HCT116 (cell line): ENCODE measurements around the gene WASL. TPM values are rescaled to one million over a fixed set of nuclear protein-coding genes. Genes with fewer than 3 reads are reported as not detected.

Source experiments
- ATAC-seq: fragments of 200-7000 bp; cut with Tn5 transposase; 2 replicates; pipeline ENCODE4 v1.9.1; 2020; ENCODE audit warnings: mild to moderate bottlenecking, moderate library complexity
- BruUV-seq: library from RNA; stranded (reverse); fragments of 400-500 nt; replicated peaks from 2 replicates; lab custom pipeline; 2021; lab: Mats Ljungman, UMichigan
- CTCF ChIA-PET: fragments of 300-600 bp; sonication (Branson Sonifier 250); formaldehyde crosslinking; loops from one replicate; lab custom pipeline; 2021; ENCODE audit warnings: antibody characterized with exemption; lab: Charles Lee
- POLR2A ChIA-PET: fragments of 300-600, 350-600 bp; sonication (Branson Sonifier 250); formaldehyde crosslinking; loops from one replicate; lab custom pipeline; 2021; ENCODE audit warnings: antibody characterized with exemption; lab: Charles Lee
- RAD21 ChIA-PET, 2 experiments: fragments of 300-600 bp; sonication (Branson Sonifier 250); formaldehyde crosslinking; loops; one replicate each; lab custom pipeline; 2023; ENCODE audit warnings: low total read pairs in 2 of 2; ENCODE audit not compliant: uncharacterized antibody in 2 of 2, unreplicated experiment in 2 of 2, low non-redundant PET in 1 of 2; lab: Charles Lee
- DNase-seq: peaks from one replicate; pipeline ENCODE4 v3.0.0-alpha.2; 2010; ENCODE audit warnings: low read depth, low spot score
- H2AFZ ChIP-seq: fragments of 200-600 bp; shearing (Covaris generic), sonication (generic); 2 replicates; pipeline ENCODE4 v1.6.1; 2017; ENCODE audit warnings: low read depth, mixed run types, mixed read lengths, antibody characterized with exemption, low read length; ENCODE audit not compliant: poor library complexity, severe bottlenecking
- H3K27ac ChIP-seq: 2 replicates; pipeline ENCODE4 v1.5.1; 2012; ENCODE audit warnings: low read depth, low read length
- H3K27me3 ChIP-seq: fragments of 200-600 bp; sonication (generic); 2 replicates; pipeline ENCODE4 v1.6.1; 2016; ENCODE audit warnings: mixed run types, low read length, mixed read lengths; ENCODE audit not compliant: insufficient read depth
- H3K36me3 ChIP-seq, 2 experiments: fragments of 200-500 bp in 1 of 2; fragments of 200-600 bp in 1 of 2; sonication (Bioruptor generic) in 1 of 2; sonication (generic) in 1 of 2; 2 replicates each; pipeline versions ENCODE4 v1.5.1 to v1.6.1; 2014 to 2016; ENCODE audit warnings: low read length in 2 of 2, inconsistent platforms in 1 of 2, mixed read lengths in 1 of 2, mixed run types in 1 of 2; ENCODE audit not compliant: insufficient read depth in 2 of 2, control insufficient read depth in 1 of 2
- H3K4me1 ChIP-seq, 2 experiments: fragments of 200-600 bp in 1 of 2; sonication (generic) in 1 of 2; 2 replicates each; pipeline versions ENCODE4 v1.5.1 to v1.6.1; 2012 to 2017; ENCODE audit warnings: low read length in 2 of 2, inconsistent platforms in 1 of 2, mild to moderate bottlenecking in 1 of 2, mixed read lengths in 1 of 2, mixed run types in 1 of 2, moderate library complexity in 1 of 2; ENCODE audit not compliant: insufficient read depth in 2 of 2, control insufficient read depth in 1 of 2
- H3K4me2 ChIP-seq: fragments of 200-600 bp; sonication (generic); 2 replicates; pipeline ENCODE4 v1.6.1; 2017; ENCODE audit warnings: mixed run types, low read length, mixed read lengths
- H3K4me3 ChIP-seq, 2 experiments: fragments of 200-600 bp in 1 of 2; sonication (generic) in 1 of 2; replicated peaks in 1 of 2; 2 replicates each; pipeline ENCODE4 v1.5.1; 2011 to 2016; ENCODE audit warnings: low read length in 2 of 2, control low read depth in 1 of 2, low read depth in 1 of 2, mild to moderate bottlenecking in 1 of 2, mixed read lengths in 1 of 2, mixed run types in 1 of 2
- H3K79me2 ChIP-seq: fragments of 200-600 bp; sonication (generic); 2 replicates; pipeline ENCODE4 v1.6.1; 2017; ENCODE audit warnings: mild to moderate bottlenecking, mixed run types, low read length, moderate library complexity, mixed read lengths; ENCODE audit not compliant: insufficient read depth
- H3K9ac ChIP-seq: fragments of 200-600 bp; sonication (generic); 2 replicates; pipeline ENCODE4 v1.6.1; 2016; ENCODE audit warnings: low read length, mixed read lengths
- H3K9me2 ChIP-seq: fragments of 200-600 bp; sonication (generic), shearing (Covaris generic); 2 replicates; pipeline ENCODE4 v1.6.1; 2017; ENCODE audit warnings: mixed run types, mild to moderate bottlenecking, moderate library complexity; ENCODE audit not compliant: insufficient read depth
- H3K9me3 ChIP-seq, 2 experiments: fragments of 200-500 bp in 1 of 2; fragments of 200-600 bp in 1 of 2; sonication (Bioruptor generic) in 1 of 2; sonication (generic) in 1 of 2; 2 replicates each; pipeline ENCODE4 v1.6.1; 2014 to 2017; ENCODE audit warnings: low read length in 2 of 2, mixed read lengths in 2 of 2, inconsistent platforms in 1 of 2, low read depth in 1 of 2, mild to moderate bottlenecking in 1 of 2, mixed run types in 1 of 2, moderate library complexity in 1 of 2; ENCODE audit not compliant: control insufficient read depth in 1 of 2, insufficient read depth in 1 of 2
- H4K20me1 ChIP-seq: fragments of 200-600 bp; sonication (generic), shearing (Covaris generic); 2 replicates; pipeline ENCODE4 v1.6.1; 2017; ENCODE audit warnings: mixed run types, mild to moderate bottlenecking, moderate library complexity; ENCODE audit not compliant: insufficient read depth
- CBX3 ChIP-seq: IDR thresholded peaks from 2 replicates; pipeline ENCODE4 v1.6.1; 2012; ENCODE audit warnings: low read depth
- FOSL1 ChIP-seq: IDR thresholded peaks from 2 replicates; pipeline ENCODE4 v1.6.1; 2012; ENCODE audit warnings: low read depth
- POLR2AphosphoS5 ChIP-seq: IDR thresholded peaks from 2 replicates; pipeline ENCODE4 v1.6.1; 2011; ENCODE audit warnings: mild to moderate bottlenecking, low read depth, low read length, moderate library complexity
- SRF ChIP-seq: IDR thresholded peaks from 2 replicates; pipeline ENCODE4 v1.6.1; 2012; ENCODE audit warnings: low read depth
- TCF7L2 ChIP-seq: IDR thresholded peaks from 2 replicates; pipeline ENCODE4 v1.7.0; 2011; ENCODE audit warnings: borderline replicate concordance, inconsistent platforms; ENCODE audit not compliant: insufficient read depth, insufficient read length; ENCODE audit errors: extremely low read depth
- ZBTB33 ChIP-seq: IDR thresholded peaks from 2 replicates; pipeline ENCODE4 v1.6.1; 2011; ENCODE audit warnings: mild to moderate bottlenecking, low read length, moderate library complexity; ENCODE audit not compliant: insufficient replicate concordance; ENCODE audit errors: extremely low read depth
- ZFX ChIP-seq: fragments of 450-650 bp; IDR thresholded peaks from 2 replicates; pipeline ENCODE4 v1.6.1; 2017
- intact Hi-C: fragments of 100-400 bp; cut with micrococcal nuclease; formaldehyde crosslinking; loops from 2 replicates; pipeline ENCODE4 v1.10.0; 2022
- total RNA-seq: library from RNA; stranded (reverse); gene quantifications from one replicate; pipeline ENCODE4 v1.2.1, GENCODE V29; 2021; ENCODE audit not compliant: unreplicated experiment
- TF ChIP-seq, protein P1 (sequence below): IDR thresholded peaks from 2 replicates; pipeline ENCODE4 v1.6.1; 2012
- TF ChIP-seq, protein P2 (sequence below): IDR thresholded peaks from 2 replicates; pipeline ENCODE4 v1.6.1; 2012

Gene WASL
- total RNA-seq, 1 experiment from 2014 or later: 26.2 TPM

GRCh38 chr7:123656544-123657303 is 92.1 kb downstream of the WASL start:
- ChIA-PET POLR2A (no interaction called here), CTCF (interaction anchor here (1.6 kb wide), 1 partner anchor 162 kb away, joined by 3 read pairs; no protein-coding TSS in a partner anchor)
- Histone ChIP-seq H3K4me1 (no peaks in the 10 kb centered on the region), H4K20me1 (no peaks in the 10 kb centered on the region), H3K9me3 (no peaks in the 10 kb centered on the region), H3K36me3 (no peaks in the 10 kb centered on the region), H3K27me3 (no peaks in the 10 kb centered on the region), H3K79me2 (no peaks in the 10 kb centered on the region), H3K27ac (no peak overlapping the region), H2AFZ (no peak overlapping the region), H3K9me2 (no peaks in the 10 kb centered on the region; the same call in 1 of the 2 replicates), H3K4me2 (no peak overlapping the region), H3K4me3 (no peak overlapping the region)
- ATAC-seq: no peak
- intact Hi-C loops: no loop called here
- no TSS peak for BruUV-seq
- TF ChIP-seq POLR2AphosphoS5 (no peak), FOSL1 (no peak), ZBTB33 (no peak), TCF7L2 (no peak), SRF (no peak), CBX3 (no peak), ZFX (no peak)
- TF ChIP-seq, protein P1, sequence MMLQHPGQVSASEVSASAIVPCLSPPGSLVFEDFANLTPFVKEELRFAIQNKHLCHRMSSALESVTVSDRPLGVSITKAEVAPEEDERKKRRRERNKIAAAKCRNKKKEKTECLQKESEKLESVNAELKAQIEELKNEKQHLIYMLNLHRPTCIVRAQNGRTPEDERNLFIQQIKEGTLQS: no peak
- TF ChIP-seq, protein P2, sequence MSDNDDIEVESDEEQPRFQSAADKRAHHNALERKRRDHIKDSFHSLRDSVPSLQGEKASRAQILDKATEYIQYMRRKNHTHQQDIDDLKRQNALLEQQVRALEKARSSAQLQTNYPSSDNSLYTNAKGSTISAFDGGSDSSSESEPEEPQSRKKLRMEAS: no peak
- TF ChIP-seq, all 23 proteins: peak for 0
- DNase-seq: no peak
- no peak overlapping the region for H3K9ac ChIP-seq
- RAD21 ChIA-PET: no interaction called here
